ENCODE results near the gene SCARB1.

SCARB1 gene

GRCh38 chr12:124774462-124775167, 89.0 kb downstream of the SCARB1 start:
- peak; percentile 85 for DNase-seq (ENCODE audit: low spot score)

- DNase-seq (ENCODE audit: low spot score), result no peak
Observed at GRCh38 chr12:124774054-124774461, 89.6 kb downstream of the SCARB1 start.

- no peak for DNase-seq (ENCODE audit: low spot score)
Observed at GRCh38 chr12:124772289-124773170, 91.1 kb downstream of the SCARB1 start.

GRCh38 chr12:124771462-124772288, 92.0 kb downstream of the SCARB1 start:
- peak; percentile 77 for DNase-seq (ENCODE audit: low spot score)

GRCh38 chr12:124770728-124771127, 92.9 kb downstream of the SCARB1 start:
- no peak for DNase-seq (ENCODE audit: low spot score)

GRCh38 chr12:124769881-124770512, 93.7 kb downstream of the SCARB1 start:
- no peak for DNase-seq (ENCODE audit: low spot score)

GRCh38 chr12:124769163-124769530, 94.5 kb downstream of the SCARB1 start:
- no peak for DNase-seq (ENCODE audit: low spot score)

- no peak for DNase-seq (ENCODE audit: low spot score)
Observed at GRCh38 chr12:124768452-124769162, 95.1 kb downstream of the SCARB1 start.

GRCh38 chr12:124767066-124767821, 96.4 kb downstream of the SCARB1 start:
- DNase-seq (ENCODE audit: low spot score), result peak; percentile 59

- DNase-seq (ENCODE audit: low spot score), result no peak
Observed at GRCh38 chr12:124766727-124767065, 97.0 kb downstream of the SCARB1 start.

GRCh38 chr12:124765581-124766489, 97.8 kb downstream of the SCARB1 start:
- DNase-seq (ENCODE audit: low spot score), result no peak

- DNase-seq (ENCODE audit: low spot score), result no peak
Observed at GRCh38 chr12:124764870-124765580, 98.6 kb downstream of the SCARB1 start.

GRCh38 chr12:124764451-124764850, 99.2 kb downstream of the SCARB1 start:
- DNase-seq (ENCODE audit: low spot score), result no peak

- DNase-seq (ENCODE audit: low spot score), result no peak
Observed at GRCh38 chr12:124763594-124763979, 100.1 kb downstream of the SCARB1 start.

GRCh38 chr12:124762791-124763593, 100.7 kb downstream of the SCARB1 start:
- DNase-seq (ENCODE audit: low spot score), result no peak

GRCh38 chr12:124762384-124762783, 101.3 kb downstream of the SCARB1 start:
- no peak for DNase-seq (ENCODE audit: low spot score)

GRCh38 chr12:124761871-124762270, 101.8 kb downstream of the SCARB1 start:
- no peak for DNase-seq (ENCODE audit: low spot score)

GRCh38 chr12:124761056-124761455, 102.6 kb downstream of the SCARB1 start:
- DNase-seq (ENCODE audit: low spot score), result no peak
